Liver (tissue), 9 donors: ENCODE measurements around the gene MBOAT1. TPM values are rescaled to one million over a fixed set of nuclear protein-coding genes. Genes with fewer than 3 reads are reported as not detected.

Experiments
- DNase-seq: peaks from one replicate; pipeline ENCODE4 v3.0.0-alpha.2; 2017; ENCODE audit warnings: low spot score
- H3K27ac ChIP-seq, 2 donors: one replicate each; pipeline ENCODE4 v1.7.0; 2013; ENCODE audit warnings: inconsistent platforms in 2 of 2, low read length in 2 of 2, control low read depth in 1 of 2, low read depth in 1 of 2, mild to moderate bottlenecking in 1 of 2
- H3K27me3 ChIP-seq, 4 donors: one replicate each; pipeline versions ENCODE4 v1.6.1 to v1.7.0; 2013; ENCODE audit warnings: low read length in 3 of 4, inconsistent platforms in 1 of 4, mild to moderate bottlenecking in 1 of 4, moderate library complexity in 1 of 4; ENCODE audit not compliant: control insufficient read depth in 4 of 4, insufficient read depth in 4 of 4
- H3K36me3 ChIP-seq, 4 donors: one replicate each; pipeline versions ENCODE4 v1.6.1 to v1.7.0; 2013; ENCODE audit warnings: low read length in 3 of 4, mild to moderate bottlenecking in 3 of 4, low read depth in 1 of 4, moderate library complexity in 1 of 4; ENCODE audit not compliant: control insufficient read depth in 4 of 4, insufficient read depth in 3 of 4
- H3K4me1 ChIP-seq, 4 donors: one replicate each; pipeline versions ENCODE4 v1.6.1 to v1.7.0; 2013; ENCODE audit warnings: low read length in 3 of 4, mild to moderate bottlenecking in 3 of 4, moderate library complexity in 1 of 4; ENCODE audit not compliant: control insufficient read depth in 4 of 4, insufficient read depth in 4 of 4
- H3K4me3 ChIP-seq, 3 donors: one replicate each; pipeline versions ENCODE4 v1.6.1 to v1.7.0; 2013; ENCODE audit warnings: low read length in 3 of 3, control low read depth in 1 of 3, low read depth in 1 of 3, mild to moderate bottlenecking in 1 of 3
- H3K9ac ChIP-seq, 2 donors: one replicate each; pipeline ENCODE4 v1.7.0; 2013; ENCODE audit warnings: low read length in 2 of 2, mild to moderate bottlenecking in 2 of 2, moderate library complexity in 2 of 2, control low read depth in 1 of 2, low read depth in 1 of 2
- H3K9me3 ChIP-seq, 4 donors: one replicate each; pipeline versions ENCODE4 v1.6.1 to v1.7.0; 2013; ENCODE audit warnings: low read length in 3 of 4; ENCODE audit not compliant: control insufficient read depth in 4 of 4
- EGR1 ChIP-seq, 2 donors: IDR thresholded peaks; 2 replicates each; pipeline ENCODE4 v1.6.1; 2016 to 2018; ENCODE audit warnings: antibody characterized with exemption in 2 of 2, low read depth in 2 of 2
- GABPA ChIP-seq, 2 donors: IDR thresholded peaks in 1 of 2; conservative IDR thresholded peaks in 1 of 2; 2 replicates each; pipeline ENCODE4 v1.6.1; 2016; ENCODE audit warnings: antibody characterized with exemption in 2 of 2, mild to moderate bottlenecking in 1 of 2, moderate library complexity in 1 of 2
- HNF4A ChIP-seq, 2 donors: conservative IDR thresholded peaks; 2 replicates each; pipeline ENCODE4 v1.6.1; 2016; ENCODE audit warnings: antibody characterized with exemption in 2 of 2, mild to moderate bottlenecking in 2 of 2
- HNF4G ChIP-seq: IDR thresholded peaks from 2 replicates; pipeline ENCODE4 v1.6.1; 2016; ENCODE audit warnings: antibody characterized with exemption
- JUND ChIP-seq, 2 donors: IDR thresholded peaks; 2 replicates each; pipeline ENCODE4 v1.6.1; 2016; ENCODE audit warnings: antibody characterized with exemption in 2 of 2
- NR2F2 ChIP-seq: IDR thresholded peaks from 2 replicates; pipeline ENCODE4 v1.6.1; 2016; ENCODE audit warnings: antibody characterized with exemption
- RAD21 ChIP-seq, 2 donors: IDR thresholded peaks; 2 replicates each; pipeline ENCODE4 v1.6.1; 2016; ENCODE audit warnings: antibody characterized with exemption in 2 of 2, mild to moderate bottlenecking in 2 of 2
- RXRA ChIP-seq, 2 donors: IDR thresholded peaks; 2 replicates each; pipeline ENCODE4 v1.6.1; 2017 to 2018; ENCODE audit warnings: antibody characterized with exemption in 2 of 2, mild to moderate bottlenecking in 1 of 2
- TAF1 ChIP-seq: conservative IDR thresholded peaks from 2 replicates; pipeline ENCODE4 v1.6.1; 2016; ENCODE audit warnings: antibody characterized with exemption, mild to moderate bottlenecking
- WGBS: extraction: QIAGEN DNeasy Blood & Tissue Kit; methylation state at CpG from one replicate; pipeline ENCODE4 v1.1.7; 2013; 5-methylcytosine and 5-hydroxymethylcytosine counted together
- polyA plus RNA-seq, 2 donors: library from polyadenylated mRNA; stranded (reverse) in 1 of 2; unstranded in 1 of 2; fragments of 200-250 nt in 1 of 2; fragments of >200 nt in 1 of 2; fragmentation: Nextera tagmentation in 1 of 2; extraction: Ambion mirVana in 1 of 2; gene quantifications; one replicate each; pipeline versions ENCODE4 v1.2.1 to v1.2.3, GENCODE V29; 2013 to 2015
- total RNA-seq, 2 donors: library from RNA; depleted of rRNA; stranded (reverse); fragments of >200 nt; gene quantifications; one replicate each; pipeline ENCODE4 v1.2.3, GENCODE V29; 2014
- TF ChIP-seq, protein P1 (sequence below): IDR thresholded peaks from 2 replicates; pipeline ENCODE4 v1.6.1; 2016; ENCODE audit warnings: antibody characterized with exemption
- TF ChIP-seq, protein P2 (sequence below): IDR thresholded peaks from 2 replicates; pipeline ENCODE4 v1.6.1; 2016; ENCODE audit warnings: antibody characterized with exemption, mild to moderate bottlenecking
- donor health status: healthy.
- donor health status: healthy.
- donor health status: healthy.
- donor health status: healthy.
- donor health status: healthy.

MBOAT1 gene
- total and polyA plus RNA-seq, 4 donors, result 1.2 to 9.3 (median 3.3) TPM

DNA sequence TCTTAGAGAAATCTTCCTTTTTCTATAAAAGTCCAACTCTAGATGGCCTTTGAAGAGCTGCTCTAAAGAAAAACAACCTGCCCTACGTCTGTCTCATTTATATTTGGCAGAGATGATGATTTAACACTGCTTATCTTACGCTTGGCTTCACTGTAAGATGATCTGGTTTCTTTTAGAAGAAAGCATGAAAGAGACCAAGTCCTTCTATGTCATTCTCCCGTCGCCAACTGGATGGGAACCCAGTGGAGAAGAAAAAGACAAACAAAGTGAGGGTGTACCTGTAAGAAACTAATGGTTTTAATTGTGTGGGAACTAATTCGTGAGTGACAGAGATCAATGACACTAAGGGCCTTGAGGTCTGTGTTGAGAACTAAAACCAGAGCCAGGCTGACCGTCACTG is 92.8 kb downstream of the MBOAT1 start (continued):
- TF ChIP-seq, protein P1, sequence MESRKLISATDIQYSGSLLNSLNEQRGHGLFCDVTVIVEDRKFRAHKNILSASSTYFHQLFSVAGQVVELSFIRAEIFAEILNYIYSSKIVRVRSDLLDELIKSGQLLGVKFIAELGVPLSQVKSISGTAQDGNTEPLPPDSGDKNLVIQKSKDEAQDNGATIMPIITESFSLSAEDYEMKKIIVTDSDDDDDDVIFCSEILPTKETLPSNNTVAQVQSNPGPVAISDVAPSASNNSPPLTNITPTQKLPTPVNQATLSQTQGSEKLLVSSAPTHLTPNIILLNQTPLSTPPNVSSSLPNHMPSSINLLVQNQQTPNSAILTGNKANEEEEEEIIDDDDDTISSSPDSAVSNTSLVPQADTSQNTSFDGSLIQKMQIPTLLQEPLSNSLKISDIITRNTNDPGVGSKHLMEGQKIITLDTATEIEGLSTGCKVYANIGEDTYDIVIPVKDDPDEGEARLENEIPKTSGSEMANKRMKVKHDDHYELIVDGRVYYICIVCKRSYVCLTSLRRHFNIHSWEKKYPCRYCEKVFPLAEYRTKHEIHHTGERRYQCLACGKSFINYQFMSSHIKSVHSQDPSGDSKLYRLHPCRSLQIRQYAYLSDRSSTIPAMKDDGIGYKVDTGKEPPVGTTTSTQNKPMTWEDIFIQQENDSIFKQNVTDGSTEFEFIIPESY, result no peak

DNA sequence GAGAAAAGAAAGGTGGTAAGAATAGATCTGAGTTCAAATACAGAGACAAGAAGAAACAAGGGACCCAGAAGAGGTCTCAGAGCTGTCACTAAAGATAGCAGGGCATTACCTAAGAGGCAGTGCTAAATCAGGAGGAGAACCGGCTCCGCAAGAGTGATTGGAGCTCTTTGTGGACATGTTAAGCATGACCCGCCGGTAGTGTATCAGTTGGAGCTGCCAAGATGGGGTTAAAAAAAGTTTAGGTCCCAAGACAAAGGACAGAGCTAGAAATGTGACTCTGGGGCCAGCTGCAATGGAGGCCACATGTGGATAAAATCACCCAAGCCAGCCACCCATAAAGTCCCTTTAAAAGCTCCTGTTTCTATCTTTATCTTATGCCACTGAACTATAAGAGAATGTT is 93.4 kb downstream of the MBOAT1 start:
- Histone ChIP-seq H3K36me3 (peaks cover 0 to 14% (median 6%) of the 10 kb centered on the region in 4 donors), H3K9ac (no peak overlapping the region), H3K9me3 (no peaks in the 10 kb centered on the region), H3K4me1 (no peaks in the 10 kb centered on the region), H3K4me3 (no peak overlapping the region), H3K27ac (no peak overlapping the region), H3K27me3 (no peaks in the 10 kb centered on the region)
- no peak for TF ChIP-seq GABPA (IDR thresholded peaks at IDR 0.05 in 1 of 2, conservative IDR thresholded peaks at IDR 0.05 in 1 of 2)
- TF ChIP-seq HNF4A (conservative IDR thresholded peaks at IDR 0.05), result no peak
- TF ChIP-seq NR2F2, result no peak
- no peak for TF ChIP-seq EGR1 (IDR thresholded peaks at IDR 0.05; ENCODE audit: low read depth in 2 of 2)
- 90% methylated on average over 4 of the region's 4 CpGs for WGBS
- no peak for DNase-seq

DNA sequence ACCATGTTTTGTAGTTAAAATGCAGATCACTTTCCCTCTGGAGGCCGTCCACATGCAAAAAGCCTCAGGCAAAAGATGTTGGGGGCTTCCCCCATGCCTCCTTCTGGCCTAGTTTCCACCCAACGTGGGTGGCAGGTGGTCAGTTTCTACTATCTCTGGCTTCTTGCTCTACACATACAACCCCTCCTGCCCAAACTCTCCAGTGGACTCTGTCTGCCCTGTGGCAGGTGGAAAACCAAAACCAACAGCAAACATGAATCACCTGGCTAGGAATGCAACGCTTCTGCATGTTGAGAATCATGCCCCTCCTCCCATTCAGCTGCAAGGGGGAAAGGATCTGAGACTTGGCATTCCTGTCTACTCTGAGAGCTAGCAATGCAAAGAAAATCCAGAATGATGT is 94.8 kb downstream of the MBOAT1 start:
- 90% methylated on average over 3 of the region's 3 CpGs for WGBS
- Histone ChIP-seq H3K4me3 (no peak overlapping the region), H3K9me3 (no peaks in the 10 kb centered on the region), H3K36me3 (peaks cover 0 to 15% (median 9%) of the 10 kb centered on the region in 4 donors), H3K27ac (no peak overlapping the region), H3K9ac (no peak overlapping the region), H3K27me3 (no peaks in the 10 kb centered on the region), H3K4me1 (no peaks in the 10 kb centered on the region)
- no peak for DNase-seq
- TF ChIP-seq EGR1 (IDR thresholded peaks at IDR 0.05; ENCODE audit: low read depth in 2 of 2) (no peak), HNF4G (no peak), JUND (IDR thresholded peaks at IDR 0.05) (no peak), HNF4A (conservative IDR thresholded peaks at IDR 0.05) (no peak)

DNA sequence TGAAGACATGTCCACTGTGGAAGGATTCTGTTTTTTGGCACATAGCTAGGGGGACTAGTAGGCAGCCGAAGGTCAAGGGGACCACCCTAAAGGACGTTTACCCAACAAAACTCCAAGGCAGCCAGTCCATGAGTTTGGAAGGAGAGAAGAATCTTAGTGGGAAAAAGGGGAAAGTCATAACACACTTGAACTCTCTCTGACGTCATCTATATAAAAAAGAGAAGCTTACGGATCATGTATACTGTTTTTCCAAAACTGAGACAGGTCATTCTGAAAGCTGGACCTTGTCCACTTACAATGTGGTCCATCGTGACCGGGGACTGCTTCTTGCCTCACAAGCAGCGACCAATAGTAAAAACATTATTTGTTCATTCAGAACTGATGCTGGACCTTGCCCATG is 95.5 kb downstream of the MBOAT1 start:
- 92% methylated on average over 7 of the region's 7 CpGs for WGBS
- TF ChIP-seq, protein P2, sequence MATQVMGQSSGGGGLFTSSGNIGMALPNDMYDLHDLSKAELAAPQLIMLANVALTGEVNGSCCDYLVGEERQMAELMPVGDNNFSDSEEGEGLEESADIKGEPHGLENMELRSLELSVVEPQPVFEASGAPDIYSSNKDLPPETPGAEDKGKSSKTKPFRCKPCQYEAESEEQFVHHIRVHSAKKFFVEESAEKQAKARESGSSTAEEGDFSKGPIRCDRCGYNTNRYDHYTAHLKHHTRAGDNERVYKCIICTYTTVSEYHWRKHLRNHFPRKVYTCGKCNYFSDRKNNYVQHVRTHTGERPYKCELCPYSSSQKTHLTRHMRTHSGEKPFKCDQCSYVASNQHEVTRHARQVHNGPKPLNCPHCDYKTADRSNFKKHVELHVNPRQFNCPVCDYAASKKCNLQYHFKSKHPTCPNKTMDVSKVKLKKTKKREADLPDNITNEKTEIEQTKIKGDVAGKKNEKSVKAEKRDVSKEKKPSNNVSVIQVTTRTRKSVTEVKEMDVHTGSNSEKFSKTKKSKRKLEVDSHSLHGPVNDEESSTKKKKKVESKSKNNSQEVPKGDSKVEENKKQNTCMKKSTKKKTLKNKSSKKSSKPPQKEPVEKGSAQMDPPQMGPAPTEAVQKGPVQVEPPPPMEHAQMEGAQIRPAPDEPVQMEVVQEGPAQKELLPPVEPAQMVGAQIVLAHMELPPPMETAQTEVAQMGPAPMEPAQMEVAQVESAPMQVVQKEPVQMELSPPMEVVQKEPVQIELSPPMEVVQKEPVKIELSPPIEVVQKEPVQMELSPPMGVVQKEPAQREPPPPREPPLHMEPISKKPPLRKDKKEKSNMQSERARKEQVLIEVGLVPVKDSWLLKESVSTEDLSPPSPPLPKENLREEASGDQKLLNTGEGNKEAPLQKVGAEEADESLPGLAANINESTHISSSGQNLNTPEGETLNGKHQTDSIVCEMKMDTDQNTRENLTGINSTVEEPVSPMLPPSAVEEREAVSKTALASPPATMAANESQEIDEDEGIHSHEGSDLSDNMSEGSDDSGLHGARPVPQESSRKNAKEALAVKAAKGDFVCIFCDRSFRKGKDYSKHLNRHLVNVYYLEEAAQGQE, result no peak
- TF ChIP-seq GABPA (IDR thresholded peaks at IDR 0.05 in 1 of 2, conservative IDR thresholded peaks at IDR 0.05 in 1 of 2), result no peak
- no peak for TF ChIP-seq RAD21 (IDR thresholded peaks at IDR 0.05)
- TF ChIP-seq JUND (IDR thresholded peaks at IDR 0.05), result no peak
- no peak for TF ChIP-seq TAF1
- no peak for TF ChIP-seq RXRA (IDR thresholded peaks at IDR 0.05)
- TF ChIP-seq EGR1 (IDR thresholded peaks at IDR 0.05; ENCODE audit: low read depth in 2 of 2), result no peak
- no peak for TF ChIP-seq HNF4A (conservative IDR thresholded peaks at IDR 0.05)
- H3K9ac ChIP-seq, result no peak overlapping the region

More for the DNA sequence above, 95.5 kb downstream of the MBOAT1 start:
- no peak for DNase-seq
- no peaks in the 10 kb centered on the region for H3K9me3 ChIP-seq
- peaks cover 0 to 15% (median 9%) of the 10 kb centered on the region in 4 donors for H3K36me3 ChIP-seq
- H3K4me1 ChIP-seq, result no peaks in the 10 kb centered on the region
- H3K27me3 ChIP-seq, result no peaks in the 10 kb centered on the region
- no peak overlapping the region for H3K4me3 ChIP-seq
- no peak overlapping the region for H3K27ac ChIP-seq
